Measurements from ENCODE around the gene ABI1.
A peak's percentile ranks its signal among the peaks of the same experiment; 100 is the strongest.

ABI1 gene

DNA sequence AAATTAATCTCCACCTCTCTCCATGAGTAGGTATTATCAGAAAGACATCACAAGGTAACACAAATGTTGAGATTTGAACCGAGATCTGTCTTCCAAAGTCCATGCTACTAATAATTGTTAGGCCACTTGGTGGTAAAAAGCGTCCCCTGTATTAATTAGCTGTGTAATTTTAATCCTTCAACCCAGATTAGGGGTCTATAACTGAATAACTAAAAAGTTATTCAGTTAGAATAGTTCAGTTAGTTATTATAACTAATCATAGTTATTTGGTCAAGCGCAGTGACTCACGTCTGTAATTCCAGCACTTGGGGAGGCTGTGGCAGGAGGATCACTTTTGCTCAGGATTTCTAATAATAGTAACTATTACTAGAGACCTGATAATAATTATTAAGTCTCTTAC is 157.7 kb downstream of the ABI1 start:
- DNase-seq, result no peak

DNA sequence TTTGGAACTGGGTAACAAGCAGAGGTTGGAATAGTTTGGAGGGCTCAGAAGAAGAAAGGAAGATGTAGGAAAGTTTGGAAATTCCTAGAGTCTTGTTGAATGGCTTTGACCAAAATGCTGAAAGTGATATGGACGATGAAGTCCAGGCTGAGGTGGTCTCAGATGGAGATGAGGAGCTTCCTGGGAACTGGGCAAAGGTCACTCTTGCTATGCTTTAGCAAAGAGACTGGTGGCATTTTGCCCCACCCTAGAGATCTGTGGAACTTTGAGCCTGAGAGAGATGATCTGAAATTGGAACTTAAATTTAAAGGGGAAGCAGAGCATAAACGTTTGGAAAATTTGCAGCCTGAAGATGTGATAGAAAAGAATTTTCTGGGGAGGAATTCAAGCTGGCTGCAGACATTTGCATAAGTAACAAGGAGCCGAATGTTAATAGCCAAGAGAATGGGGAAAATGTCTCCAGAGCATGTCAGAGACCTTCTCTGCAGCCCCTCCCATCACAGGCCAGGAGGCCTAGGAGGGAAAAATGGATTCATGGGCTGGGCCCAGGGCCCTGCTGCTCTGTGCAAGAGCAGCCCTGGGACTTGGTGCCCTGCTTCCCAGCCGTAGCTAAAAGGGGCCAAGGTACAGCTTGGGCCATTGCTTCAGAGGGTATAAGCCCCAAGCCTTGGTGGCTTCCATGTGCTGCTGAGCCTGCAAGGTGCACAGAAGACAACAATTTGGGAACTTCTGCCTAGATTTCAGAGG is 159.7 kb downstream of the ABI1 start:
- DNase-seq, result no peak

DNA sequence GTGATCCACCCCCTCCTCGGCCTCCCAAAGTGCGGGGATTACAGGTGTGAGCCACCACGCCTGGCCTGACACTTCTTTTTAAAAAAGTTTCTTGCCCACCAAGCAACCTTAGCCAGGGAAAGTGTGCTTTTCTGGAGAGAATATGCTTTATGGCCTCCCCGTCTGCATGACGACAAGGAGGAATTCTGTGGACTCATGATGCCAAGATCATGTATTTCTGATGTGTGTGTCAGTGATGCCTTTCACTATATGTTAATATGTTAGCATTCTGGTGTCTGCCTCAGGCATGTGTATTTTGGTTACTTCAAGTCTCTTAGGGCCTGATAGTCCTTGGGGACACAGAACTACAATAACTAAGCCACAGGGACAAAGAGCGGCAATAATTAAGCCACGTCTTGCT is 161.1 kb downstream of the ABI1 start:
- DNase-seq, result no peak

DNA sequence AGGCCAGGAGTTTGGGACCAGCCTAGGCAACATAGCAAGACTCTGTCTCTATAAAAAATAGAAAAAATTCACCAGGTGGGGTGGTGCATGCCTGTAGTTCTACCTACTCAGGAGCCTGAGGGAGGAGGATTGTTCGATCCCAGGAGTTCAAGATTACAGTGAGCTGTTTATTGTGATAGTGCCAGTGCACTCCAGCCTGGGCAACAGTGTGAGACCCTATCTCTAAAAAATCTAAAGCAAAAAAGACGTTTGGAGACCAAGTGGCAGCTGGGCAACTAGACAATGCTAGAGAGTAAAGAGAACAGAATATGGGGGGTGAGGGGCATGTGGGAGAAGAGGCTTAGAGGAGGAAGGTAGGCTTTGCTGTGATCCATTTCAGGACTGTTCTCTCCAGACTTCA is 161.8 kb downstream of the ABI1 start:
- no peak for DNase-seq

DNA sequence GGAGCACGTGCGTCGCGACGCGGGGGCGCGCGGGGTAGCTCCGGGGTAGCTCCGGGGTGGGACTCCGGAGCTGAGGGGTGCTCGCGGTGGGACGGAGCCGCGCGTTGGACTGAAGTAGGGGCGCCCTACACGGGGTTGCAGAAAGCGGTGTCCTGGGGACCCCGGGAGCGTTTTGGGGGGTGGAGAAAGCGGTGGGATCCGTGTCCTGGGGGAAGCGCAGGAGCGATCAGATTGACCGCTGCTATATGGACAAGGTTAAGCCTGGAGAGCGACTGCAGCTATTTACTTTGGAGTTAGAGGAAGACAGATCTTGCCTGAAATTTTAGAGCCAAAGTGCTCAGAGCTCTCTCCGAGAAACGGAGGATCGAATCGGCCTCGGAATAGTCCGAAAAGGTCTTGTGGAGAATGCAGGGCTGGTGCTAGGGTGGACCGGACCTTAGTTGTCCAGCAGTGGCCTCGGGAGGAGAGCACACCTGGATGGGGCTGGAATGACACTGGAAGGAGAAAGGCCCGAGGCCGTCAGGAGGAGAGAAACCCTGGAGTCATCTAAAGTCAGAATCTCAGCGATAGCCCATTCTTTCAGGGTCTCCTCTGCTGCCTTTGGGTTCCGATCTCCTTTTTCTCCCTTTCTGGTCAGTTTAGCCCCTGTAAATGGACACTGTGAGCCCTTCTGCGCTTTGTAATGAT is 162.7 kb downstream of the ABI1 start:
- DNase-seq, result no peak

DNA sequence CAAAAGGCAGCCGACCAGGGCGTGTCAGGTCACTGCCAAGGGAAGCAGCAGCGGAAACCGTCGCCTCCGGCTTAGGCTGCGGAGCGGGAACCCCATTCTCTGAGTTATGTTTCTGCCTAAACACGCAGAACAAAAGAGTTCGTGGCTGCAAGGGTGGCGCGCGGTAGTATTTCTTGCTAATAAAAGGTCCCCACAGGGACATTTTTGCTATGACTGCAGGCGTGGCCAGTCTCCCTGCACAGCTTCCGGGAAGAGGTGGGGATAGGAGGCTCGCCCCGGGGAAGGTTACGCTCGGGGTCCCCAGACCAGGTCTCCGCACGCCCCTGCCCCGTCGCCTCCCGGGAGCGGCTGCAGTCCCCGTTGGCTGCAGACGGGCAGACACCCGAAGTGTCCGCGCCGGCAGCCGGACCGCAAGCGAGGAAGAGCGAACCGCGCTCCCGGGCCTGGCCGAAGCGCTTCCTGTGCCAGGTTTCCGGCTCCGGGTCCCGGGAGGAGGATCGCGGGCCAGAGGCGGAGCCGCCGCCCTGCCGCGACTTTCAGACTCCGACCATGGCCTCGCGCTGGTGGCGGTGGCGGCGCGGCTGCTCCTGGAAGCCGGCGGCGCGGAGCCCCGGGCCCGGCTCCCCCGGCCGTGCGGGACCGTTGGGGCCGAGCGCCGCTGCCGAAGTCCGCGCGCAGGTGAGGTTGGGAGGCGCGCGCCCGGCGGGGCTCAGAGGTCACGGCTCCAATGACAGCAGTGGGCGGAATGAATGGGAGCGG is 163.4 kb downstream of the ABI1 start, which contains the start of gene PDSS1:
PDSS1 (plus strand) TSS at position 539 of the 759 bp plus-strand sequence; CDS start at position 550, 11 bp downstream.
- DNase-seq, result peak; percentile 68

DNA sequence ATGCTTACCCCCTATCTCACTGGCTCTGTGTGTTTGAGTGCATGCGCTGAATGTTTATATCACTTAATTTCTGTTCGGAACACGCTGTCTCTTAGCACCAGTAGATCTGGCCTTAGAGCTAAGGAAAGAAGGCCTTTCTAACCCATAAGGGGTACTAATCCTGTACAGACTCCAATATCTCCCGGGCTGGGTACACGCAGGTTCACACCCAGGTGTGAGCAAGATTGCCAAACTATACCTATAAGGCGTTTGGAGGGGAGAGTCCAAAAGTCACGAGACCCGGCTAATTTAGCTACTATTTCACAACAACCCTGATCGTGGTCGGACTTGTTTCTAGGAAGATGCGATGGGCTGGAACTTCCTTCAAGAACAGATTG is 164.0 kb downstream of the ABI1 start:
- no peak for DNase-seq

Data from stimulated activated CD4-positive, alpha-beta T cell treated with anti-CD3 and anti-CD28 coated beads, Interleukin-12 subunit alpha, Interleukin-12 subunit beta, amount 100 ng/mL, for 4 hours (primary cell).